ENCODE results near the gene PHF20.

GRCh38 chr20:35849706-35850105 lies 77.9 kb downstream of the PHF20 start:
- TF ChIP-seq CTCF (IDR thresholded peaks at IDR 0.05): no peak
- no peak for TF ChIP-seq POLR2A (IDR thresholded peaks at IDR 0.05)
